ENCODE measurements around the gene ARMCX1. TPM values are rescaled to one million over a fixed set of nuclear protein-coding genes. Genes with fewer than 3 reads are reported as not detected.
"Not testable (repeated sequence)": the region's sequence is repeated elsewhere in the genome, so short reads cannot be mapped to it uniquely, and the experiment has no call there.

The ARMCX1 gene
- polyA plus RNA-seq (ENCODE audit: insufficient read length in 4 of 4), result 10 to 100 TPM; 42.2 to 50.8 (median 49.7) TPM

DNA sequence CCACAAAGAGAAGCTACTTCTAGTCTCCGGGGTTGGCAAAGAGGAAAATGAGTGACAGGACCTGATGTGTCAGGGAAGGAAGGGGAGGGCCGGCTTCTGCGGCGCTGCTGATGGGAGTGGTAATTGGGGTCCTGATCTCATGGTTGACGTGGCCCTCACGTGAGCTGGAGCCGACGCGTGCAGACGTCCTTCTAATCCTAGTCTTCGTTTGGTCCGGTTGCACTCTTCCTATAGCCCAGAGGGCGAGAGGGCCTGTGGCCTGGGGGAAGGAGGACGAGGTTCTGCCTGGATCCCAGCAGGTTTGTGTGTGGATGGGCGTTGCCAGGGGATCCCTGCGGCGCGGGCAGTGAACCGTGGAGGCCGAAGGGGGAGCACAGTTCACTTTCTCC is at the start of gene ARMCX1:
Gene ARMCX1, plus strand, starts transcription at position 186 of the 389 bp plus-strand sequence. CDS start 2,384 bp downstream, outside the sequence.
- peak; percentile 34 to 45 (median 42) for DNase-seq (ENCODE audit: low read depth in 4 of 4, low spot score in 2 of 4)

DNA sequence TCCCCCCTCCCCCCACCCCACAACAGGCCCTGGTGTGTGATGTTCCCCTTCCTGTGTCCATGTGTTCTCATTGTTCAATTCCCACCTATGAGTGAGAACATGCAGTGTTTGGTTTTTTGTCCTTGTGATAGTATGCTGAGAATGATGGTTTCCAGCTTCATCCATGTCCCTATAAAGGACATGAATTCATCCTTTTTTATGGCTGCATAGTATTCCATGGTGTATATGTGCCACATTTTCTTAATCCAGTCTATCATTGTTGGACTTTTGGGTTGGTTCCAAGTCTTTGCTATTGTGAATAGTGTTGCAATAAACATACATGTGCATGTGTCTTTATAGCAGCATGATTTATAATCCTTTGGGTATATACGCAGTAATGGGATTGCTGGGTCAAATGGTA is 47.4 kb upstream of the ARMCX1 start:
- not testable (repeated sequence) for DNase-seq (ENCODE audit: low read depth in 4 of 4, low spot score in 2 of 4)

DNA sequence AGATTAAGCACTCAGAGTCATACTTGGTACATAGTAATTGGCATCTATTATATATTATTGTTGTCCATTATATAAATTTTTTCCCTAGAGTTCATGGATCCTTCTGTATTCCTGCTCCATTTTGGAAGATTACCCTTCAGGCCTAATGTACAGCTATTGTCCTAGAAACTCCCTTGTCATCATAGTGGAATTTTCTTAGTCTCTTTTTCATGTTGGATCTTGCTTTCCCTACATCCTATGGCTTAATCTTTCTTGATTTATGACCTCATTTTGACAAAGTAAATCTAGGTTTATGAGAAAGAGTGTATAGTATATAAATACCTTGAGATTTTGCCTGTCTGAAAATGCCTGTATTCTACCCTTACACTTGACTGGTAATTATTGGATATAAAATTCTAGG is 43.0 kb upstream of the ARMCX1 start:
- no peak for DNase-seq (ENCODE audit: low read depth in 4 of 4, low spot score in 2 of 4)

DNA sequence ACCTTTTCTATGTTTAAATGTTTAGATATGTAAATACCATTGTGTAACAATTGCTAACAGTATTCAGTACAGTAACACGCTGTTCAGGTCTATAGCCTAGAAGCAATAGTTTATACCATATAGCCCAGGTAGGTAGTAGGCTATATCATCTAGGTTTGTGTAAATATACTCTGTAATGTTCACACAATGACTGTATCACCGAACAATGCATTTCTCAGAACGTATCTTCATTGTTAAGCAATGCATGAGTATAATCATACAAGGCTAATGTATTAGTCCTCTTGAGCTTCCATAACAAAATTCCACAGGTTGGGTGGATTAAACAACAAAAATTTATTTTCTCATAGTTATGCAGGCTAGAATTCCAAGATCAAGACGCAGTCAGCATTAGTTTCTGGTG is 42.4 kb upstream of the ARMCX1 start:
- DNase-seq (ENCODE audit: low read depth in 4 of 4, low spot score in 2 of 4), result no peak

DNA sequence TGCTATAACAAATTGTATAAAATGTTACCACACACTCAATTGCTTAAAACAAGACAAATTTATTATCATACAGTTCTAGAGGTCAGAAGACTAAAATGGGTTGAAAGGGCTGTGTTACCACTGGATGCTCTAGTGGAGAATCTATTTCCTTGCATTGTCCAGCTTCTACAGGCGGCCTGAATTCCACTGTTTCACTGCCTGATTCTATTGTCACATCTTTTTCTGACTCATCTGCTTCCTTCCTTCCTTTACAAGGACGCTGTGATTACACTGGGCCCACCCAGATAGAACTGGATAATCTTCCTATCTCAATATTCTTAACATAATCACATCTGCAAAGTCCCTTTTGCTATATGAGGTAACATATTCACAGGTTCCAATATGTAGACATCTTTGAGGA is 19.4 kb upstream of the ARMCX1 start:
- no peak for DNase-seq (ENCODE audit: low read depth in 4 of 4, low spot score in 2 of 4)

DNA sequence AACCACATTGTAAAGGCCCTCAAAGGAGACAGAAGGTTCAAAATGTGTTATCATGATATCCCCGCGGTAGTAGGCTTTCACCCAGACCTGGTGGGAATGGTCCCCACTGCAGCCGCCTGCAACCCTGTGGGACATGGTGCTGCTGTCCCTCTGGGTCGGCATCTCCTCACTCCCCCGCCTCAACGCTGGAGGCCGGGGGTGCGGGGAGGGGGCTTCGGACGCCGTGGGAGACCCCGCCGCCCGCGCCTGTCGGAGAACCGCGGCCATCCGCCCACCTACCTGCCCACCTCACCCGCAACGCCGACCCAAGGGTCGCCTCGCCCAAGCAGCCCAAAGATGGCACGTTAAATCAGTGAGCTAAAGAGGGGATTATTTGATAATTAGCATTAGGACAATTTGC is 11.2 kb upstream of the ARMCX1 start:
- DNase-seq (ENCODE audit: low read depth in 4 of 4, low spot score in 2 of 4), result no peak

DNA sequence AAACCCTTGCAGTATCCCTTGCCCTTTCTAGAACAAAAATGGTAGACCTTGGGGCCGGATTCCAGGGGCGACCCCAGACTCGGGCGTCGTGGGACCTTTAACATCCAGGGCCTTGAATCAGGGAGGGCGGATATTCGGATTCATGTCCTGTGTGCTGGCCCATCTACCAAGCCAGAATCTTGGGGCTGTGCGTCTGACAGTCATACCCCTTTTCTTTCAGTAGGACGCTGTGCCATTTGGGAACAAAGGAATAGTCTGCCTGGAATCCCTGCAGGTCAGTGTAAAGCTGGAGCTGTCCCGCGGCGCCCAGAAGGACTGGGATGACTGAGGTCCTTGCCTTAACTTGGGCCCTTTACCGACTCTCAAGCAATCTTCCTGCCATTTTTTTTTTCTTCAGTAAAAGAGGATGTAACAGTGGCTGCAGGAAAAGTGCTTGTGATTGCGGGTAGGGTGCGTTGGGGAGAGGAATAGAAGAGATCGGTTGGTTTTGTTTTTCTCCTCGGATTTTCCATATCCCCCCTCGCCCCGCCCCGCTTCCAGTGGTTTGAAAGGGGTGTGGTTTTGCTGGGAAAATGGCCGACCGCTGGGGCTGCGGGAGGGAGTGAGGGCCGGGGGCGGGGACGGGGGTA is 518 bp downstream of the ARMCX1 start:
- peak; percentile 15 to 59 (median 45) for DNase-seq (ENCODE audit: low read depth in 4 of 4, low spot score in 2 of 4)

DNA sequence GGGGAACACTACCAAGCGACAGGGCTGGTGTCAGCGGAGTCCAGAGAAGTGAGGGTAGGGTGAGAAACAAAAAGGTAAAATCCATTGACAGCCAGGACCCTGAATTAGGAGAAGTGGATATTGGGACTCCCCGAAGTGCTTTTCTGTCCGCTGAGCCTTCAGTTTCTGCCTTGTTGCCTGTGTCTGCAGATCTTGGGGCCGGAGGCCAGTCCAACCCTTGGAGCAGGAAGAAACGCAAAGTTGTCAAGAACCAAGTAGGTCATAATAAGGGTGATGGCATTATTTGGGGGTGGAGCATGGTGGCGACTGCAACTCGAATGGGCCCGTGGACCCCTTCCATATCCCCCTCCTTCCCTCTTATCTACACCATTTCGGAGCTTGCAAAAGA is 1.0 kb downstream of the ARMCX1 start:
- peak in 1 of 4 donors; percentile 9 for DNase-seq (ENCODE audit: low read depth in 4 of 4, low spot score in 2 of 4)

DNA sequence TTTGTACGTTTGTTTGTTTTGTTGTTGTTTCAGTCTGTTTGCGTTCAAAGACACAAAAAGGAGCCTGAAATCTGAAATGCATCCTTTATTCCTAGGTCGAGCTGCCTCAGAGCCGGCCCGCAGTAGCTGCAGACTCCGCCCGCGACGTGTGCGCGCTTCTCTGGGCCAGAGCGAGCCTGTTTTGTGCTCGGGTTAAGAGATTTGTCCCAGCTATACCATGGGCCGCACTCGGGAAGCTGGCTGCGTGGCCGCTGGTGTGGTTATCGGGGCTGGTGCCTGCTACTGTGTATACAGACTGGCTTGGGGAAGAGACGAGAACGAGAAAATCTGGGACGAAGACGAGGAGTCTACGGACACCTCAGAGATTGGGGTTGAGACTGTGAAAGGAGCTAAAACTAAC is 2.4 kb downstream of the ARMCX1 start:
- DNase-seq (ENCODE audit: low read depth in 4 of 4, low spot score in 2 of 4), result no peak

DNA sequence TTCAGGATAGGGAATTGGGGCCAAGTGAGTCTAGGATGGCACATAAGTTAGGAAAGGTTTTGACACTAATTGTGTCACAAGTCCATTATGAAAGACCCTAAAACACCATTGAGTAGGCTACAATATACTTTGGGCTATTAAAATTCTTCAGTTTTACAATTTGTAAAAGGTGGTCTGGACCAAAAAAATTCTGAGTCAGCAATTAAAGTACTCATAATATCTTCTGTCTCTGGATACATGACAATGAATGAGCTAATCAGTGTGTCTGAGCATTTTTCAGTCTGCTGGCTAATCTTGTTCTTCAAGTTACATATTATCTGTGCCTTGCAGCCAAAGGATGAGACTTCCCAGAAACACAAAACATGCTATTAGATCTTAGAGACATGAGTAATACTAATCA is 14.3 kb downstream of the ARMCX1 start:
- no peak for DNase-seq (ENCODE audit: low read depth in 4 of 4, low spot score in 2 of 4)

DNA sequence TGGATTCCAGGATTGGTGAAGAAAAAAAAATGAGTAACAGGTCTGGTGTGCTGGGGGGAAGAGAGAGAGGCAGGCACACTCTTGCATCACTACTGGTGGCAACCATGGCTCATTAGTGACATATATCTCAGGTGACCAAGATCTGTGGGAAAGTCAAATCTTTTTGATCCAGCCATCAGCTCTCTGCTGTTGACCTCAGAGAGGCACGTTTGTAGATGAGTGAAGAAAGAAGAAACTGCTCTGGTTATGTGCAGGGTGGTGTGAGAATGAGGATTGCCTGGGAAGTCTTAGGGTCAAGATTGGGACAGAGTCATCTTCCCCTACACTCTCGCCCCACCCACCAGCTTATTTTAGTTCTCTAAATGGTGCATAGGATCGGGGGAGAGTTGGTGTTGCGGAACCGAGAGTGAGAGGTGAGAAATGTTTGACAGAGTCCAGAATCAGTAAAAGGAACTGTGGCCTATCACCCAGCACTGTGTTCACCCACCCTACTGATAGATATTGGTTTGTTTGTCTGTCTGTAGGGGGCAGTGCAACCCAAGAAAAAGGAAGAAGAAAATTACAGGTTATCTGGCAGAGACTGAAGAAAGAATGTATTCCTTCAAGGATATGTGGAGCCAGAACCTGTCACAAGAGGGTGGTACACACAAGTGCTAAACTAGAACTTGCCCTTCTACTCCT is 45.5 kb downstream of the ARMCX1 start:
- DNase-seq (ENCODE audit: low read depth in 4 of 4, low spot score in 2 of 4), result peak in 2 of 4 donors; percentile 32 to 65

DNA sequence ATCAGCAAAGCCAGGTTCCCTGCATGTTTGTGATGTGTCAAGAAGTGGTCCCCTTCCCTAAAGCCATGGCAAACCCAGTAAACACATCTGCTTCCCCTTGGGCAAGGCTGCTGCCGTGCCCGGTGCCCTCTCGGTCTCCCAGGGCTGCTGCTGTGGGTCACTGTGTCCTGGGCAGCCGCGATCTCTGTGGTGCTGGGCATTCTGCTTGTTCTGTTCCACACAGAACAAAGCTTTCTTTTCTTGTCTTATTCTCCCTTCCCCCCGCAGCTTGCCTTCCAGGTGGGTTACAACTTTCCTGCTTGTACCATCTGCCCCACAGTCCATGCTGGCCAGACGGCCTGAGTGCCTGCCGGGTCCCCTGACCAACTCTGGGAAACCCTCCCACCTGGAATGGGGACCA is 49.2 kb downstream of the ARMCX1 start:
- not testable (repeated sequence) for DNase-seq (ENCODE audit: low read depth in 4 of 4, low spot score in 2 of 4)

DNA sequence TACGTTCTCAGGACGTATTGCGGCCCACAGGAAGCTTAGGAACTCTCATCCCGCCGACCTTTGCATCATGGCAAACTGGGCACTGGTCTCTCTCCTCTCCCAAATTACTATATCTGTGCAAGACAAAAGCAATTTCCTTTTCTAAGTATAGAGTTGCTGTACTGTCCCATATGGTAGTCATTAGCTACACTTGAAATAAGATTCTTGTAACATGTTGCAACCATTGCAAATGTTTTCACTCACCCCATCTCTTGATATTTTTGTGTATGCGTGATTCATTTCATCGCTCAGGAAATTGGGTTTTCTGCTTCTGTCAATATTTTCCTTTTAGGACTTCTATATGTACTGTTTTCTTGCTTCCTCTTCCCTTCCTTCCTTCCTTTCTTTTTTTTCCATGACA is 51.7 kb downstream of the ARMCX1 start:
- DNase-seq (ENCODE audit: low read depth in 4 of 4, low spot score in 2 of 4), result no peak

Other genes starting within 250 kb of the ARMCX1 start
- 10 to 100 TPM; 17.9 to 22.4 (median 19.2) TPM for gene TIMM8A, start 201.8 kb upstream of the ARMCX1 start, polyA plus RNA-seq (ENCODE audit: insufficient read length in 4 of 4)
- gene BTK, start 164.4 kb upstream of the ARMCX1 start, polyA plus RNA-seq (ENCODE audit: insufficient read length in 4 of 4), result 1 to 10 TPM; 1.8 to 2.8 (median 2.4) TPM
- gene RPL36A, start 159.5 kb upstream of the ARMCX1 start, polyA plus RNA-seq (ENCODE audit: insufficient read length in 4 of 4), result 1,000 to 10,000 TPM in 3 of 4 donors, 100 to 1,000 TPM in 1; 980 to 1,573 (median 1,128) TPM
- gene GLA, start 142.6 kb upstream of the ARMCX1 start, polyA plus RNA-seq (ENCODE audit: insufficient read length in 4 of 4), result 10 to 100 TPM; 29.8 to 38.8 (median 31.8) TPM
- gene HNRNPH2, start 142.3 kb upstream of the ARMCX1 start, polyA plus RNA-seq (ENCODE audit: insufficient read length in 4 of 4), result 100 to 1,000 TPM; 106 to 165 (median 136) TPM
- 10 to 100 TPM; 15.9 to 34.7 (median 25.6) TPM for gene ARMCX4, start 65.1 kb upstream of the ARMCX1 start, polyA plus RNA-seq (ENCODE audit: insufficient read length in 4 of 4)
- gene ARMCX6, start 67.5 kb downstream of the ARMCX1 start, polyA plus RNA-seq (ENCODE audit: insufficient read length in 4 of 4), result 10 to 100 TPM; 69.9 to 86.2 (median 81.4) TPM
- gene ARMCX3, start 72.6 kb downstream of the ARMCX1 start, polyA plus RNA-seq (ENCODE audit: insufficient read length in 4 of 4), result 100 to 1,000 TPM in 3 of 4 donors, 10 to 100 TPM in 1; 99.9 to 128 (median 112) TPM
- gene ARMCX2, start 109.3 kb downstream of the ARMCX1 start, polyA plus RNA-seq (ENCODE audit: insufficient read length in 4 of 4), result 100 to 1,000 TPM in 2 of 4 donors, 10 to 100 TPM in 2; 93.4 to 134 (median 101) TPM